Cardiac muscle cell (in vitro differentiated cells and primary cell): ENCODE data around the gene GZMM. TPM values are rescaled to one million over a fixed set of nuclear protein-coding genes. Genes with fewer than 3 reads are reported as not detected.

Experiments
- DNase-seq, 2 donors: peaks; one replicate each; pipeline versions ENCODE4 v3.0.0 to v3.0.0-alpha.2; 2010 to 2017; ENCODE audit warnings: low read depth in 1 of 2, low spot score in 1 of 2
- H3K27ac ChIP-seq: fragments of 200-600 bp; sonication (generic); 2 replicates; pipeline ENCODE4 v1.5.1; 2016
- H3K27me3 ChIP-seq: fragments of 200-600 bp; sonication (generic); 2 replicates; pipeline ENCODE4 v1.6.0; 2016; ENCODE audit warnings: control low read depth
- H3K36me3 ChIP-seq: fragments of 200-600 bp; sonication (generic); 2 replicates; pipeline ENCODE4 v1.5.1; 2016; ENCODE audit warnings: control low read depth
- H3K4me1 ChIP-seq: fragments of 200-600 bp; sonication (generic); 2 replicates; pipeline ENCODE4 v1.8.1; 2017; ENCODE audit warnings: low read depth, mild to moderate bottlenecking, mixed run types
- H3K4me3 ChIP-seq: fragments of 200-600 bp; sonication (generic); 2 replicates; pipeline ENCODE4 v1.5.1; 2016; ENCODE audit warnings: mild to moderate bottlenecking
- H3K9me3 ChIP-seq: fragments of 200-600 bp; sonication (generic); 2 replicates; pipeline ENCODE4 v1.5.1; 2017; ENCODE audit warnings: low read depth, mild to moderate bottlenecking, control low read depth
- polyA plus RNA-seq: library from polyadenylated mRNA; unstranded; fragments of >200 nt; fragmentation: Nextera tagmentation; extraction: Ambion mirVana; gene quantifications from 2 replicates; pipeline ENCODE4 v1.2.1, GENCODE V29; 2016
- total RNA-seq: library from RNA; depleted of rRNA; stranded (reverse); fragments of >200 nt; gene quantifications from 2 replicates; pipeline ENCODE4 v1.2.3, GENCODE V29; 2016
- TF ChIP-seq, protein P1 (sequence below): IDR thresholded peaks from 2 replicates; pipeline ENCODE4 v1.5.1; 2012; ENCODE audit warnings: low read depth, mild to moderate bottlenecking, low read length

The GZMM gene
- total and polyA plus RNA-seq, 2 experiments from 2014 or later = 0.39 TPM; not detected in 1

DNA sequence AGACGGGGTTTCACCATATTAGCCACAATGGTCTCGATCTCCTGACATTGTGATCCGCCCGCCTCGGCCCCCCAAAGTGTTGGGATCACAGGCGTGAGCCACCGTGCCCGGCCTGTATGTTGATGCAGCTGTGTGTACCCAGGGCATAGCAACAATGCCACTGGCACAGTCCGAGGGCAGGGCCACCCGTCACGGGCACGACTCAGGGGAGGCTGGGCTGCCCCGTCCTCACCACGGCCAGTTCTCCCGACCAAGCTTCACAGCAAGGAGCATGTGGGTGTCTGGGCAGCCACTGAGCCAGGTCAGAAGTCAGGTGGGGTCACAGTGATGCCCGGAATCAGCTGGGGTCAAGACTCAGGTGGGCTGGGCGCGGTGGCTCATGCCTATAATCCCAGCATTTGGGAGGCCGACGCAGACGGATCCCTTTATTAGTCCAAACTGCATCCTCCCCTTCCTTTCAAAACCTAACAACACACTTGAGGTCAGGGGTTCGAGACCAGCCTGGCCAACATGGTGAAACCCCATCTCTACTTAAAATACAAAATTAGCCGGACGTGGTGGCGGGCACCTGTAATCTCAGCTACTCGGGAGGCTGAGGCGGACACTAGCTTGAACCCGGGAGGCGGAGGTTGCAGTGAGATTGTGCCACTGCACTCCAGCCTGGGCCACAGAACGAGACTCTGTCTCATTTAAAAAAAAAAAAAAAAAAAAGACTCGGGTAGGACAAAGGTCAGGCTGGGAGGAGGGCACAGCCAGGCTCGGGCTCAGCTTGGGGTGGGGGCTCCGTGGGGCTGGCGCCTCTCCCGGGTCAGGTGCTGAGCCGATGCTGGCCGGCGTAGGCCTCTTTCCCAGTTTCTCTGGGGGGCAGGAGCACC is 13.5 kb upstream of the GZMM start:
- H3K4me1 ChIP-seq = peaks cover 9% of the 10 kb centered on the region
- H3K9me3 ChIP-seq = no peaks in the 10 kb centered on the region
- H3K27ac ChIP-seq = peak overlapping the region; percentile 93
- peak overlapping the region; percentile 96 for H3K4me3 ChIP-seq
- H3K27me3 ChIP-seq = no peaks in the 10 kb centered on the region
- TF ChIP-seq, protein P1, sequence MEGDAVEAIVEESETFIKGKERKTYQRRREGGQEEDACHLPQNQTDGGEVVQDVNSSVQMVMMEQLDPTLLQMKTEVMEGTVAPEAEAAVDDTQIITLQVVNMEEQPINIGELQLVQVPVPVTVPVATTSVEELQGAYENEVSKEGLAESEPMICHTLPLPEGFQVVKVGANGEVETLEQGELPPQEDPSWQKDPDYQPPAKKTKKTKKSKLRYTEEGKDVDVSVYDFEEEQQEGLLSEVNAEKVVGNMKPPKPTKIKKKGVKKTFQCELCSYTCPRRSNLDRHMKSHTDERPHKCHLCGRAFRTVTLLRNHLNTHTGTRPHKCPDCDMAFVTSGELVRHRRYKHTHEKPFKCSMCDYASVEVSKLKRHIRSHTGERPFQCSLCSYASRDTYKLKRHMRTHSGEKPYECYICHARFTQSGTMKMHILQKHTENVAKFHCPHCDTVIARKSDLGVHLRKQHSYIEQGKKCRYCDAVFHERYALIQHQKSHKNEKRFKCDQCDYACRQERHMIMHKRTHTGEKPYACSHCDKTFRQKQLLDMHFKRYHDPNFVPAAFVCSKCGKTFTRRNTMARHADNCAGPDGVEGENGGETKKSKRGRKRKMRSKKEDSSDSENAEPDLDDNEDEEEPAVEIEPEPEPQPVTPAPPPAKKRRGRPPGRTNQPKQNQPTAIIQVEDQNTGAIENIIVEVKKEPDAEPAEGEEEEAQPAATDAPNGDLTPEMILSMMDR = no peak
- H3K36me3 ChIP-seq = no peaks in the 10 kb centered on the region
- no peak for DNase-seq

DNA sequence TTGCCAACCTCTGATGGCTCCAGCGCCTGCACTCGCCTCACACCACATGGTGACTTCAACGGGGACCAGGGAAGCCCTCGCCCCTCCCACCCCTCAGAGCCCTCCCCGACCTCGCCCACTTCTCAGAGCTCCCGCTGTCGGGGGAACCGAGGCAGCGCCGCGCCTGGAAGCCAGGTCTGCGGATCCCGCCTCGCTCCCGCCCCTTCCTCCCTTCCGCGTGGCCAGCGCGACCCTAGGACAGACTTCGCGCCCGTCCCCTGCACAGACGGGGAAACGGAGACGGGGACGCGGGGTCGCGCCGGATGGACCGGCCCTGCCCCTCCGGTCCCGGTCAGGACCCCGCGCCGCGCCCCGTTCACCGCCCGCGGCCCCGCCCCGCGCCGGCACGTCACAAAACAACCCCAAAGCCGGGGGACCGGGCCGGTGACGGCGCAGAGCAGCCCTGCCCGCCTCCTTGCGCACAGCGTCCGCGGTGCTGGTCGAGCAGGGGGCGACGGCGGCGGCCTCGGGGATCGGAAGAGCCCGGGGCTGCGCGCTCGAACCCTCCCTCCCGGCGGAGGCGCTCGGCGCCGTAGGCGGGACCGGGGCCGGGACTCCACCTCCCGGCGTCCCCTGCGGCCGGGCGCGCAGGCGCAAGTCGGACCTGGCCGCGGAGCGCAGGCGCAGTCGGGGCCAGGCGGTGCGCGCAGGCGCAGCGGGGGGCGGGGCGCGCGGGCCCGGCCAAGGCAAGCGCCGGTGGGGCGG is 12.7 kb upstream of the GZMM start:
- peak overlapping the region; percentile 93 for H3K27ac ChIP-seq
- H3K9me3 ChIP-seq = no peaks in the 10 kb centered on the region
- TF ChIP-seq, protein P1 = no peak
- peaks cover 9% of the 10 kb centered on the region for H3K4me1 ChIP-seq
- peak; percentile 88 to 91 for DNase-seq
- no peaks in the 10 kb centered on the region for H3K27me3 ChIP-seq
- H3K4me3 ChIP-seq = peak overlapping the region; percentile 96
- peaks cover 2% of the 10 kb centered on the region for H3K36me3 ChIP-seq

GRCh38 chr19:531753-532560 is 11.9 kb upstream of the GZMM start, which contains the start of gene CDC34:
Gene CDC34, plus strand, starts transcription at chr19:531760. Its CDS starts 172 bp downstream, at chr19:531932.
- Histone ChIP-seq H3K9me3 (no peaks in the 10 kb centered on the region), H3K4me3 (peak within 1 kb of the TSS; percentile 96), H3K4me1 (peaks cover 9% of the 10 kb centered on the region), H3K36me3 (peaks cover 10% of the 10 kb centered on the region), H3K27ac (peak within 1 kb of the TSS; percentile 94), H3K27me3 (no peaks in the 10 kb centered on the region)
- TF ChIP-seq, protein P1 = no peak
- peak in 1 of 2 donors; percentile 49 for DNase-seq

- Histone ChIP-seq H3K36me3 (peaks cover 12% of the 10 kb centered on the region), H3K27me3 (no peaks in the 10 kb centered on the region), H3K9me3 (no peaks in the 10 kb centered on the region), H3K4me1 (peaks cover 9% of the 10 kb centered on the region), H3K4me3 (peak overlapping the region; percentile 96), H3K27ac (peak overlapping the region; percentile 94)
- peak; percentile 65 to 68 for DNase-seq
- TF ChIP-seq, protein P1 = peak; percentile 56
Measured at GRCh38 chr19:532561-533363, 11.1 kb upstream of the GZMM start.
